SK-N-DZ (cell line): ENCODE measurements around the gene SFSWAP.
"Not testable (repeated sequence)": the region's sequence is repeated elsewhere in the genome, so short reads cannot be mapped to it uniquely, and the experiment has no call there.

Experiments used
- DNase-seq: peaks from one replicate; pipeline ENCODE4 v3.0.0-alpha.2; 2015; ENCODE audit warnings: low spot score

SFSWAP gene

GRCh38 chr12:131735476-131736445 is 24.9 kb downstream of the SFSWAP start:
- no peak for DNase-seq

- DNase-seq: no peak
Observed at GRCh38 chr12:131736446-131737149, 25.7 kb downstream of the SFSWAP start.

DNA sequence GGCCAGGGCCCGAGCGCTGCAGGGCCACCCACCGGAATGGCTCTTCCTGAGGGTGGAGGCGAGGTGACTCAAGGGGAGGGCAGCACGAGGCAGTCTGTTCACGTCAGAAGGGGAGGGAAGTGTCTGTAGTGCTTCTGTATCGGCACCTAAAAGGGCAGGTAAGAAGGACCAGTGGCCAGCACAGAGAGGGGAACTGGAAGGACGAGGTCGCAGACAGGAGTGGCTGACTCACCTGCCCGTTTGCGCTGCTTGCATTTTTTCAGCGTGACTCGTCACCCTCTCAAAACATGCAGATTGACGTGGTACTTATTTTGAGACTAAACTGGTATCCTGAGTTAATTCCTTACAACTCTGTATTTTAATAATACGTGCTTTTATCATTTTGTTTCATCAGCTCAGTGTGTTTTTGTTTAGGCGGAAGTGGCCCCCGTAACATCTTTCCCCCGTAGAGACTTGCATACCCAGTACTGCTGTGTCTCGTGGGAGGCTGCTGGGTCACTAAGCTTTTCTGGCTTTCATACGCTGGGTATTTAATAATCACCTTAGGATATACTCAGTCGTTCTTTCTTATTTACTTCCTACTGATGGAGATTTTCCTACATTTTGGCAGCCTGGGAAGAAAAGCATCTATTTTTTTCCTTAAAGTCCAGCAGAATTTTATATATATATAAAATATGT is 26.4 kb downstream of the SFSWAP start:
- DNase-seq: no peak

- DNase-seq: no peak
Observed at GRCh38 chr12:131738196-131738595, 27.3 kb downstream of the SFSWAP start.

- DNase-seq: no peak
Observed at GRCh38 chr12:131740626-131741025, 29.7 kb downstream of the SFSWAP start.

GRCh38 chr12:131742761-131743160 is 31.9 kb downstream of the SFSWAP start:
- DNase-seq: not testable (repeated sequence)

GRCh38 chr12:131743410-131743809 is 32.5 kb downstream of the SFSWAP start:
- not testable (repeated sequence) for DNase-seq

- DNase-seq: not testable (repeated sequence)
Observed at GRCh38 chr12:131743880-131744279, 33.0 kb downstream of the SFSWAP start.

DNA sequence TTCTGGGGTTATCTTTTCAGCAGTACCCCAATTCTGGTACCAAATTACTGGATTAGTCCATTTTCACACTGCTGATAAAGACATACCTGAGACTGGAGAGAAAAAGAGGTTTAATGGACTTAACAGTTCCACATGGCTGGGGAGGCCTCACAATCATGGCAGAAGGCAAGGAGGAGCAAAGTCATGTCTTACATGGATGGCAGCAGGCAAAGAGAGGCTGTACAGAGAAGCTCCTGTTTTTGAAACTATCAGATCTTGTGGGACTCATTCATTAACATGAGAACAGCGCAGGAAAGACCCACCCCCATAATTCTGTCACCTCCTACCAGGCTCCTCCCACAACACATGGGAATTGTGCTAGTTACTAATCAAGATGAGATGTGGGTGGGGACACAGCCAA is 33.8 kb downstream of the SFSWAP start:
- DNase-seq: not testable (repeated sequence)

- no peak for DNase-seq
Observed at GRCh38 chr12:131745706-131746105, 34.8 kb downstream of the SFSWAP start.

- no peak for DNase-seq
Observed at GRCh38 chr12:131747276-131748177, 36.6 kb downstream of the SFSWAP start.

- DNase-seq: no peak
Observed at GRCh38 chr12:131749618-131750315, 38.9 kb downstream of the SFSWAP start.

- DNase-seq: no peak
Observed at GRCh38 chr12:131751335-131751734, 40.4 kb downstream of the SFSWAP start.

- no peak for DNase-seq
Observed at GRCh38 chr12:131752451-131752850, 41.6 kb downstream of the SFSWAP start.

- no peak for DNase-seq
Observed at GRCh38 chr12:131753005-131753404, 42.1 kb downstream of the SFSWAP start.

DNA sequence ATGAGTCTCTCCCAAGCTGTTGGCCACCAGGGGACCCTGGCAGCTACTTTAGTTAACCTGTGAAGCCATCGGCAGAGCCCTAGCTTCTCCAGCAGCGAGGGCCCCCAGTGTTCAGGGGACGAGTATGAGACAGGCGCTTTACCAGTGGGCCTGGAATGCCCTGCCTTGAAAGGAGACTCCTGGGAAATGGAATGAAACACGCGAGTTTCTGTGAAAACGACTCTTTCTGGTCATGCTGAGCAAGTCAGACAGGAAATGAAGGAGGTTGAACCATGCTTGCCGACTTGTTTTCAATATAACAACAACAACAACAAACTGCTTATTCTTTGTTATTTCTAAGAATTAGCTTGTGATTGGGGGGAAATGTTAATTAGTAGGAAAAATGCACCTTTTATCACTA is 42.9 kb downstream of the SFSWAP start:
- DNase-seq: no peak

GRCh38 chr12:131754184-131754583 is 43.3 kb downstream of the SFSWAP start:
- DNase-seq: no peak

DNA sequence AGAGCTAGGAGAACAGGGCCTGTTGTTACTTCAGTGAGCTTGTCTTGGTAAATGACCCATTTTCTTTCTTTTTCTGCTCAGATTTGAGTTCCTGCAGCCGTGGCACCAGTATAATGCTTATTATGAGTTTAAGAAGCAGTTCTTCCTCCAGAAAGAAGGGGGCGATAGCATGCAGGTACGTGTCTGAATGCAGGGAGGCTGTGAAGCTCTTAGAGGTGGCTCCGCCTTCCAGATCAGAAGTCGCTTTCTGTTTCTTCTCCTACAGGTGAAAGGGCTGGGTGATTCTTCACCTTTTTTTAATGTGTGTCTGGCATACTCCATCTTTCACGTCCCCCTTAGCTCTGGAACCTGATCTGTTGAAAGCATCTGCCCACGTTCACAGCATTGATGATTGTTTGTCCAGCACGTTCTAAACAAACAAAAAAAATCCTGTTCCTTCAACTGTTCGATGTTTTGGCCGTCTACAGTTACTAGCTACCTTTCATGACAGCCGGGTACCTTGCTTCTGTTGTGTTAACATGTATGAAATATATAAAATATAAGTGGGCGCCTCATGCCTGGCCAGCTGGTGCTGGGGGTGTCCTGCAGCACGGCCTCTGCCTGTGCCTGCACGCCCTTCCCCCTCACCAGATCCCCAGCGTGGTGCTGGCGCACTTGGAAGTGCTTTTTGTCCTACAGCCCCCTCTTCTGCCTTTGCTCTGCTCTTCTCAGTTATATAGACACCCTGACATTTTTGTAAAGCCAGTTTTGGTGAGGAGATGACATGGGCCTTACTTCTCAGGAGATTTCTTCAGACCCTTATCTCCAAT is 44.6 kb downstream of the SFSWAP start:
- peak; percentile 71 for DNase-seq

- DNase-seq: no peak
Observed at GRCh38 chr12:131756441-131756840, 45.6 kb downstream of the SFSWAP start.

- no peak for DNase-seq
Observed at GRCh38 chr12:131757111-131757510, 46.2 kb downstream of the SFSWAP start.
